HG02885 (cell line): ENCODE results near the gene RUNX3.

Experiments
- ATAC-seq: cut with Tn5 transposase; IDR thresholded peaks from one replicate; pipeline ENCODE4 v1.9.1; 2021; ENCODE audit warnings: mild to moderate bottlenecking; ENCODE audit not compliant: unreplicated experiment, poor library complexity

The RUNX3 gene

DNA sequence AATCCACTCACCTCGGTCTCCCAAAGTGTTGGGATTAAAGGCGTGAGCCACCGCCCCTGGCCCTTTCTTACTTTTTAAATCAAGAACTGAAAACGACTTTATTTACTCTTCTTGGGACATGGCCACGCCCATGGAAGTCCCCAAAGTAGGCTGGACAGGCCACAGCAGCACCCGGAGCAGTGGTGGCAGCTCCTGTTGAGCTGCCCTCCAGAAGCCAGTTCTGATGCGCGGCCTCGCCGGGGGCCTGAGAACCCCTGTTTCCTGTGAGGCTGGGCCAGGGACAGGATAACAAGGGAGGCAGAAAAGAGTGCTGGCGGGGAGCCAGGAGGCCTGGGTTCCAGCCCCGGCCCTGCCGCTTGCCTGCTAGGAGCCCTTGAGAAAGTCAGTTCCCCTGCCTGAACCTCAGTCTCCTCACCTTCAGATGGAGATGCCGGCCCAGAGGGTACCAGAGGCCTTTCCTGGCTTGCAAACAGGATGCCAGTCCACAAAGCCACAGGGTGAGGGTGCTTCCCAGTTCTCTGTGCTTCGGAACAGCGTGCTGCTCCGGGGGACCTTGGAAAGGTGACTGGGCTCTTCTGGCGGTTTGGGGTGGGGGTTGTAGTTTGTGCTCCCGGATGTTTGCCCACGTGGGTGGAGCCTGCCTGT, 59.4 kb downstream of the RUNX3 start:
- no peak for ATAC-seq

DNA sequence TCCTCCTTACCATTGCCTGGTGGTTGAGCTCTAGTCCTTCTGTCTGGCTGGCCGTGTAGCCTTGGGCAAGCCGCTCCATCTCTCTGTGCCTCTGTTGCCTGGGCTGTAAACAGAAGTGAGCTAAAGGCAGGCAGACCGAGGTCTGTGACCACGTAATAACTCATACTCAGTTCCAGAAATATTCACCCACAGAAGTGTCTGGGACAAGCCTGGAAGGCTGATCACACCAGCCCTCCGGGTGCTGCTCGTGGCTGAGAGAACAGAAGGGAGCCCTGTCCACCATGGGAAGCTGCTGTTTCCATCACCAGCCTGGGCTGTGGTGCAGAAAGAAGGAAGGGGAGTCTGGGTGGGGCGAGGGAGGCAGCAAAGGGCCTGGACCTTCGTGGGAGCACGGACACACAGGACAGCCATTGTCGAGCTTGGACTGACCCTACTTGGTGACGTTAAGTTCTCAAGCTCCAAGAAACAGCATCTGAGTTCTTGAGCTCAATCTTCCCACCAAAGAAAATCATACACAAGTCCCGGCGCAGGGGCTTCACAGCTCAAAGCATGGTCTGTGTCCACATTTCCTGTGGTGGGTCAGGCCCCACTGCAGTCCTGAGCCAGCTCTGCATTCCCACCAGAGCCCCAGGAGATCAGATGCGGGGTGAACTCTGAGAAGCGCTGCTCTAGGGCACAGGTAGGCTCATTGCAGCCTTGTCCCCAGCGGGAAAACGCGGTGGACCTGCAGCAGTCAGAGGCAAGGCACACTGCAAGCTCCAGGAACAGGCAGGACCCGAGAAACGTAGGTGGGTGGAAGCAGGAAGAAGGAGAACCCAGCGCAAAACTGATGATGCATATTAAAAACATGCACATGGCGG, 61.8 kb downstream of the RUNX3 start:
- no peak for ATAC-seq

DNA sequence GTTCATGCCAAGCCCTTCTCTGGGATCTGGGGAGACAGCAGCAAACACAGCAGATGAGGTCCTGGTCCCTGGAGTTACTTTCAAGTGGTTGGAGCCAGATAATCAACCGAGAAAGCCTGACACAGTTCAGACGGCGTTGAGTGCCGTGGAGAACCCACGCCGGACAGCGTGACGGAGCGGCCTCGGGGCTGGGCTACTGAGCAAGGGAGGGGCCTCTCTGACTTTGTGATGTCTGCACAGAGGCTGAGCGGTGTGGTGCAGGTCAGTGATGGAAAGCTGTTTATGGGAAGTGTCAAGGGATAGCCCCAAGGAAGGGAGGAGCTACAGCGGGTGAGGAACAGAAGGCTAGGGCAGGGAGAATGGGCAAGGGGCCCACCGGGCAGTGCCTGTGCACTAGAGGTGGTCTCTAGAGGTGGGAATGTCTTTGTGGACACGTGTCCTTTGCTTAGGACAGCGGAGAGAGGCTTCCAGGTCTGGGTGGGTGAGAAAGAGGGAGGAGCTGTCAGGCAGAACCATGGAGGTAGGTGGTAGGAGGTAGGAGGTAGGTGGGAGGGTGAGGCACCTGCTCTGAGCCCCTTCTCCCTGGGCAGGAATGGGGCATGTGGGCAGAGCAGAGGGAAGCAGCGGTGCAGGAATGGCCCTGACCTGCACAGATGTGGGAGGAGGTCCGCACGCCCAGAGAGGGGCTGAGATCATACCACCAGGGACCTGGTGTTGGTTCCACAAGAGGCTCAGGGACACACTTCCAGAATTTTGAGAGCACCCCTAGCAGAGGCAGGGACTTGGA, 62.8 kb downstream of the RUNX3 start:
- ATAC-seq, result no peak

DNA sequence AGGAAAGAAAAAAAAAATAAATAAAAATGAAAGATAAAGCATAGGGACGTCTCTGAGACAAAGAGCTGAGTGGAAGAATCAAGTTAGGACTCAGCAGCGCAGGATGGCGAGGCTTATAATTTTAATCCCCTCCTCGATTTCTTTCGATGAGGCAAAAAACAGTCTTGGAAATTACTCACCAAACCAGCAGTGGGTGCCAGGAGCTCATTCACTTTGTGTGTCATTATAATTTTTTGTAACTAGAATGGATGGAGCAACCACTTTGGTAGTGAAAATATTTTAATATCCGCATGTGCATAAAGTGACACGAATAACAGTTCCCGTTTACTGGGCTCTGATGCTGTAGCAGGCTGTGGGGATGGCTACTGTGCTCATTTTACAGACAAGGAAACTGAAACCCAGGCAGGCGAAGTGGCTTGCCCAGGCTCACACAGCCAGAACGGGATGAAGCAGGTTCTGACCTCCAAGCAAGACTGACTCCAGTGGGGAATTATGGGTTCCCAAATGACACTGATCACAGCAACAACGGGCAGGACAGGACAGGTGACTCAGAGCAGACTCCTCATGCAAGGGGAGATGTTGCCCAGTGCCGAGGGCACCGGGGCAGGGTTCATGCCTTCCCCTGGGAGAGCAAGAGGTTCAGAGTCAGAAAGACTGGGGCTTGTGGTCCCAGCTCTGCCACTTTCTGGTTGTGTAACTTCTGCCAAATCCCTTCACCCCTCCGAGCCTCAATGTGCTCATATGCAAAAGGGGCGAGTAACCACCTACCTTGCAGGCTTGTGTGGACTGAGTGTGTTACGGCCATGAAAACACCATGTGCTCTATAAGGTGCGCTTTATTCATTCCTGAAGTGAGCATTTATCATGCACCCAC, 63.6 kb downstream of the RUNX3 start:
- no peak for ATAC-seq

DNA sequence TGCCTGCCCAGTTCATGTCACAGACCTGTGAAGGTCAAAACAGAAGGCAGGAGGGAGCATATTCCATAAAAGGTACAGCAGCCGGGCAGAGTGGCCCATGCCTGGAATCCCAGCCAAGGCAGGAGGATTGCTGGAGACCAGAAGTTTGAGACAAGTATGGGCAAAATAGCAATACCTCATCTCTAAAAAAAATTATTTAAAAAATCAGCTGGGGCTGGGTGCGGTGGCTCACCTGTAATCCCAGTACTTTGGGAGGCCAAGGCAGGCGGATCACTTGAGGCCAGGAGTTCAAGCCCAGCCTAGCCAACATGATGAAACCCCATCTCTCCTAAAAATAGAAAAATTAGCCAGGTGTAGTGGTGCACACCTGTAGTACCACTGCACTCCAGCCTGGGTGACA, 64.5 kb downstream of the RUNX3 start:
- no peak for ATAC-seq

DNA sequence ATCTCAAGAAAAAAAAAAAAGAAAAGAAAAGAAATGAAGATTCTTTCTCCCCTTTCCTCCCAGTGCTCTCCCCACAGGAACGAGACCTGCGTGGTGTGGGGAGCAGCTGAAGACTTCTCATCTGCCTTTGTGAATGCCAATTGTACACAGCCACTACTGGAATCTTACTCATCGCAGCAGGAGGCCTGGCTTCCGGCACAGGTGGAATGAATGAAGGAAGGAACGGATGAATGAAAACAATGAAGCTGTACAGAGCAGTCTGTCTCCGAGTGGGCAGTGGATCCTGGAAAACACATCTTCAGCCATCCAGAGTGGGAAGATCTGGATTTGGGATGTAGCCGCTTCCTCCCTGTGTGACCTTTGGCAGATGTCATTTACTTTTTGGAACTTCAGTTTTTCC, 64.9 kb downstream of the RUNX3 start:
- ATAC-seq, result no peak

DNA sequence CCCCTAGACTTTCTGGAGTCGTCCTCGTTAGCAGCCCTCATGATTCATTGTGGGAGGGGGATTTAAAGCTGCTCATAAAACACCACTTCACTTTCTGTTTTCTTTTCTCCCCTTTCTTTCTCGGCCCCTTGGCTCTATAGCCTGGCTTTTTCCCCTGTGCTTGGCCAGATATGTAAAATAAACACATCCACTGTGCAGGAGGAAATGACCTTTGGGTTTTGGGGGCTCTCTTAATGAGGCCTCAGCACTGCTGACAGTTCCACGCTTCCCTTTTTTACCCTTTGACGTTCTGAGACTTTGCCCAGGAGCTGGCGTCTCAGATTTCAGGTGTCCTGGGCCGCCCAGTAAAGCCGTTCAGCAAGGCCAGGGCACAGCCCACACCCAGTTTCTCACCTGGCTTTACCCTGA, 65.7 kb downstream of the RUNX3 start:
- no peak for ATAC-seq

DNA sequence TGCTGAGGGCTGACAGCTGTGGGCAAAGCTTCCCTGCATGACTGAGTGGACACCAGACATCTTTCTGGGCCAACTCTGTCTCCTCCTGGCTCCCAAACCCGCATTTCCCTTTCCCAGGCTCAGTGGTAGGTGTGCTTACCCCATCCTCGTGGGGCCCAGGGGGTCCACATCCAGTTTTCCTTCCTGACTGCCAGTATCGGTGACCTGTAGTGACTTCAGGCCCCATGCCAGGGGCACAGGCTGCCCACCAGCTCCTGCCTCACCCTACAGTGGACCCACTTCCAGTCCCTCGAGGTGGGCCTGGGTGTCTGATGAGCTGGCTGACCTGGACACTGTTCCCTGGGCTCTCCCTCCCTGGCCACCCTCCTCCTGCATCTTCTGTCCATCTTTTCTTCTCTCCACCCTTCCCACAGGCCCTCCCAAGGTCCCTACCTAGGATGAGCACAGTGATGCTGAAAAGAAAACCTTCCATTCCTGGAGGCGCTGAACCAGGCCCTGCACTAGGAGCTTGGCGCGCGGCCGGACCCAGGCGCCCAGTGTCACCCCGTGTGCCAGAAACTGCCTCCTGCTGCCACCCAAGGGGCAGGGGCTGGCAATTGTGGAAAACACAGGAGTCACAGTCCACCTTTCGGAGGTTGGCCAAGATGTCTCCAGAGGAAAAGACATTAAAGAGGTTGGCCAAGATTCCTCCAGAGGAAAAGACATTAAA, 67.1 kb downstream of the RUNX3 start:
- no peak for ATAC-seq

DNA sequence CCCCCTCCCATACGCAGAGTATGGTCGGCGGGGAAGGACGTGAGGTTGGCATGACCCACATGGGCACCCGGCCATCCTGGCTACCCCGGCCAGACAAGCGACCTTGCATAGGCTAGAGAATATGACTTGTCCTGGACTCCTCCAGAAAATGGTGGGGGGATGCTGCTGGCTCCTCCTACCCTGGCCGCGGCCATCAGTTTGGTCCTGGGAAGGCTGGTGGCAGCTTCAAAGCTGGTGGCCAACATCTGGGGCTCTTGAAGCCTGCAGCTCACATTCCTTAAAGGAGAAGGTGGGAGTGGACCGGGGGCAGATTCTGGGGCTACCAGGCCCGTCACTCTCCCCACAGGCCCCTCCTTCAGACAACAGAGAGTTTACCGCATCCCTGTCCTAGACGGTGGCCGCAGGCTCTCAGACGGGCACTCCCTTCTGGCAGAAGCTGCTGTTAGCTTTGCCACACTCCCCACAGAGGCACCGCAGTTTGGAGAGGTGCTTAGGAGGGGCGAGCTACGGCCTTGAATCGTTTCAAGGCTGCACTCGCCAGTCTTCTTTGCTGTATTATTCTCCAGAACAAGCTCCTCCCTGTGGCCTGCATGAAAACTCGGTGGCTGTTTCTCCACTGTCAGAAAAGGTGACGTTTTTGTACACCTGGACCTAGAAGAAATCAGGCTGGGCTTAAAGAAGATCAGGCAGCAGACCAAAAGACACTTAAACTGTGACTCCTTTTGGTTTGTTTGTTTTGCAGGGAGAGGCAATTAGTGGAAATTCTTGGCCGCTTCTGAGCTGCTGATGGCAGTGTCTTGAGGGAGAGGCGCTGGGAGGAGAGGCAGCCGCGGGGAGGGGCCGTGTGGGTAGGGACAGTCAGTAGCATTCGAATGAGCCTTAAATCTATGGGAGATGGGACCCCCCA, 68.0 kb downstream of the RUNX3 start:
- ATAC-seq, result no peak

DNA sequence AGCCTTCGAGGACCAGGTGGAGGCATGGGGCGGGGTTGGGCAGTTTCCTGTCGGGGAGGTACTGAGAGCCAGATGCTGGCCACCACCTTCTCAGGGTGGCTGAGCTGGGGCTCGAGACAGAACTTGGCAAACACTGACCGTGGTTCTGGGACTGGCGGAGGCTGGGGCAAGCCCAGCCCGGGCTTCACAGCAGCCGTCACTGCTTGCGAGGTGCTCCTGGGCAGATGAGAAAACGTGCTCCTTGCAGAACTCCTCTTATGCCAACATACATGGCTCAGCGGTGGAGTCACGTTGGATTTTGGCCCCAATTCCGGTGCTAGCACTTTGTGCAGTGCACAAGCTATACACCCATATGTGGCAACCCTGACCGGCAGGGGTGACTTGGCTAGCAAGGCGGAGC, 69.2 kb downstream of the RUNX3 start:
- ATAC-seq, result no peak

DNA sequence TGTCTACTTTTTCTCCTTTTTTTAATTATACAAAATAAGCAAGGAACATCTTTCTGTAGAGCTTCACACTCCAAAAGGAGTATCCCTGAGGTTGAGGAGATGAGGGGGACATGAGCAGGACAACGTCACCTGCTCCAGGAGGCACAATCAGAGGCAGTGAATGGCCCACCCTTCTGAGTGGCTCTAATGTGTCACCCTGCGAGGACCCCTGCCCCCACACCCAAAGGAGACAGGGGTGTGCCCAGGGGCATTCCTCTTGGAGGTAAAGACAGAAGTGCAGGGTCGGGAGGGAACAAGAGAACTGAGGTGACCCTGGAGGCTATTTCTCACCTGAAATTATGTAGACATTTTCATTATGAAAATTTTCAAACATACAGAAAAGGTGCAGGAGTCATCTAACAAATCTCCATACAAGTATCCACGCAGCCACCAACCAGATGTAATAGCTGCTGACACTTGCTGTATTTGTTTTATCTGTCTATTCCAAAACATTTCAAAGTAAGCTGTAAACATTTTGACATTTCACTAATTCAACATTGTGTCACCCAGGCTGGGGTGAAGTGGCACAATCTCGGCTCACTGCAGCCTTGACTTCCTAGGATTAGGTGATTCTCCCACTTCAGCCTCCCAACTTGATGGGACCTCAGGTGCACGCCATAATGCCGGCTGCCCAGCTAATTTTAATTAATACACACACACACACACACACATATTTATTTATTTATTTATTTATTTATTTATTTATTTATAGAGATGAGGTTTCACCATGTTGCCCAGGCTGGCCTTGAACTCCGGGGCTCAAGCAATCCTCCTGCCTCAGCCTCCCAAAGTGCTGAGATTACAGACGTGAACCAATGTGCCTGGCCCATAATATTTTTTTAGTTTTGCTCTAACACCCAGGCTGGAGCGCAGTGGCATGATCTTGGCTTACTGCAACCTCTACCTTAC, 70.7 kb downstream of the RUNX3 start:
- no peak for ATAC-seq

DNA sequence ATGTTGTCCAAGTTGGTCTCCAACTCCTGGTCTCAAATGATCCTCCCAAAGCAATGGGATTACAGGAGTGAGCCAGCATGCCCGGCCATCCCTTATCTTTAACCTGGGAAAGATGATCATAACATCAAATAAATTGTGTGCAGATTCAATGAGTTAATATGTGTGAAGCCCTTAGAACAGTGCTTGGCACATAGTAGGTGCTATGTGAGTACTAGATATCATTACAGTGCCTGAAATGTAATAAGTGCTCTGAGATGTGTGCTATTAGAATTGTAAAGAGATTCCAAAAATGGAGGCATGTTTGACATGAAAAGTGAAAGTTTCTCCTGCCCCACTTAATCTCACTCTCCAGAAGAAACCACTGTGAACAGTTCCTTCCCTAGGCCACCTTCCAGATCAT, 71.8 kb downstream of the RUNX3 start:
- ATAC-seq, result no peak

DNA sequence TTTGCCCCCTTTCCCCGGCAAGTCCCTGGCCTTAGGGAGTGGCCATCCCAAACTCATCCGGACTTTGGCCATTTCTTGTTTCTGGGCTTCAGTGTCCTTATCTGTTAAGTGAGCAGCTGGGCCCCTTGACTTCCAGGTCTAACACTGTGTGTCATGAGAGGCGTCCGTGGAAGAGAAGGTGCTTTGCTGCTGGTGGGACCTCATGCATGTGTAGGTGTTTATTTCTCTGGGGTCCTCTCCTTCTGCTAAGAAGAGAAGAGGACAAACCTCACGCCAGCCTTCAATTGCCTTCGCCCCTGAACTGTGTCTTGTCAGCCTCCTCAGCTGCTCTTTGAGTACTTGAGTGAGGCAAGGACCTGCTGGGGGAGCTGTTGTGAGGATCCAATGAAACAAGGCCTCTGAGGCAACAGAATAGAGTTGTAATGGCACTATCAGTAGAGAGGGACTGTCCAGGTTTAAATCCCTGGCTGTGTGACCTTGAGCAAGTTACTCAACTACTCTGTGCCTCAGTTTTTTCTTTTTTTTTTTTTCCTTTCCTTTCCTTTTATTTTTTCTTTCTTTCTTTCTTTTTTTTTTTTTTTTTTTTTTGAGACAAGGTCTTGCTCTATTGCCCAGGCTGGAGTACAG, 72.5 kb downstream of the RUNX3 start:
- ATAC-seq, result no peak

DNA sequence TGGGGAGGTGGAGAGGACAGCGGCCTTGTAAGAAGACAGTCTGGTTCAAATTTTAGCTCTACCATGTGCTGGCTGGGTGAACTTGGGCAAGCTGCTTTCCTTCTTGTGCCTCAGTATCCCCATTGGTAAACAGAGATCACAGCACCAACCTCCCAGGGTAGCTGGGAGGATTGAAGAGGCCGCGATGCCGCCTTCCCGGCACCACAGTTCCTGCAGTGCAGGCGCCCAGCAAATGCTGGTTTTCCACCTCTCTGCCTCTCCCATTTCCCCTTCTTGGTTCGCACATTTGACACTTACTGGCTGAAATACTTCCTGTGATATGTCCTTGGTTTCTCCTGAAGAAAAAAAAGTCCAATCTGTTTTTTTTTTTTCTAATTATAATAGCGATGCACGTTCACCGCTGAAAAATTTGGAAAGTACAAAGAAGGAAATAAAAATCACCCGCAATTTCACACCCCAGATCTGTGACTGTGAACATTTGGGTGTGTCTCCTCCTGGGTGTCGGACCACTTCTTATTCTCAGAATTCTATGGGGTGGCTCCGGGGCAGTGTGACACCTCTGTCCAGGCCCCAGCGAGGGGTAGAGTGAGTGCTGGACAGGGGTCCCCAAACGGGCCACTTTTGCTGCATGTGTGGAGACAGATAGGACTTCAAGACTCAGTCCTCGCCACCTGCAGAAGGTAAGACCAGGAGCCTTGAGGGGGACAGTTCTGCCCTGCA, 73.1 kb downstream of the RUNX3 start:
- ATAC-seq, result no peak

DNA sequence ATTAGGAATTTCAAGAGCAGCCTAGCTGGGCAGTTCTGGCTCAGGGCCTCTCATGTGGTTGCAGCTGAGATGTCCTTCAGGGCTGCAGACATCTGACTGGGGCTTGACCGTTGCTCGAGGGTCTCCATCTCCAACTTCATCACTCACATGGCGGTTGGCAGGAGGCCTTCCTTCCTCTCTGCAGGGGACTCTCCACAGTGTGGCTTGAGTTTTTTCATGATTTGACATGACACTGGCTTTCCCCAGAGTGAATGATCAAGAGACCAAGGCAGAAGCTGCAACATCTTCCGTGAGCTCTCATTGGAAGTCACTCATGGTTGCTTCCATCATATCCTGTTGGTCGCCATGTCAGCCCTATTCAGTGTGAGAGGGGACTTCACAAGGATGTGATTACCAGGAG, 74.6 kb downstream of the RUNX3 start:
- no peak for ATAC-seq

DNA sequence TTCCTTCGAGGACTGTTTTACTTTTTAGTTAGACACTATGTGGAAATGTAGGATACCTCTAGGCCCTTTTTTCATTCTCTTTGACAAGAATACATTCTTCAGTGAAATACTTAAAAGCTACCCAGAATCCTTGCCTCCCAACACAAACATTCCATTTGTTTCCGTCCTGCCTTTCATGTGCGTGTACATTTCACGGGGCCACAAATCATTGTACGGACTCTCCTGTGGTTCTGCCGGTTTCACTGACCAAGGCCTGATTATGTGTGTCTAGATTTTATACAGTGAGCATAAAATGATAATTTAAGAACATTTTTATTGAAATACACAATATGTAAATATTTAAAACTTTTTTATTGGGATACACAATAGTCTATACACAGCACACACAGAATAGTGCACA, 76.4 kb downstream of the RUNX3 start:
- ATAC-seq, result no peak
